Subcutaneous adipose tissue (tissue), 4 donors: ENCODE measurements around the gene CHMP6. TPM values are rescaled to one million over a fixed set of nuclear protein-coding genes. Genes with fewer than 3 reads are reported as not detected.

Experiments
- CTCF ChIP-seq: fragments of 450-650 bp; IDR thresholded peaks from one replicate; pipeline ENCODE4 v1.5.1; 2016; ENCODE audit warnings: low read depth, mild to moderate bottlenecking, control low read depth, antibody characterized with exemption, moderate library complexity
- total RNA-seq, 4 donors: library from RNA; depleted of rRNA; stranded (reverse); fragments of >200 nt; gene quantifications; one replicate each; pipeline ENCODE4 v1.1.0, GENCODE V29; 2016

The CHMP6 gene
- total RNA-seq, 4 donors from 2014 or later, result 18.2 to 36.9 (median 20.0) TPM

- TF ChIP-seq CTCF, result no peak
These were observed 23.5 kb downstream of the CHMP6 start for GRCh38 chr17:81015136-81015535.

GRCh38 chr17:81016575-81016974, 24.9 kb downstream of the CHMP6 start:
- no peak for TF ChIP-seq CTCF

- TF ChIP-seq CTCF, result no peak
These were observed 26.6 kb downstream of the CHMP6 start for GRCh38 chr17:81018044-81018802.

GRCh38 chr17:81019563-81020442, 28.2 kb downstream of the CHMP6 start:
- no peak for TF ChIP-seq CTCF

- TF ChIP-seq CTCF, result no peak
These were observed 28.8 kb downstream of the CHMP6 start for GRCh38 chr17:81020443-81020766.

GRCh38 chr17:81020767-81021497, 29.3 kb downstream of the CHMP6 start:
- no peak for TF ChIP-seq CTCF
